CD14-positive monocyte (primary cell): Measurements from ENCODE around the gene KSR2. TPM values are rescaled to one million over a fixed set of nuclear protein-coding genes. Genes with fewer than 3 reads are reported as not detected.

Experiments
- DNase-seq, 3 donors: peaks; one replicate each; pipeline ENCODE4 v3.0.0-alpha.2; 2011 to 2022
- H2AFZ ChIP-seq: 2 replicates; pipeline ENCODE4 v1.6.0; 2012; ENCODE audit warnings: mild to moderate bottlenecking, low read depth, low read length, inconsistent platforms; ENCODE audit not compliant: insufficient read depth, poor library complexity, severe bottlenecking
- H3K27ac ChIP-seq, 2 donors: 1 replicate in 1 of 2; 2 replicates in 1 of 2; pipeline ENCODE4 v1.5.1; 2012 to 2013; ENCODE audit warnings: low read length in 2 of 2, control low read depth in 1 of 2, inconsistent platforms in 1 of 2, low read depth in 1 of 2, mild to moderate bottlenecking in 1 of 2
- H3K27me3 ChIP-seq, 2 donors: one replicate each; pipeline versions ENCODE4 v1.6.0 to v1.6.1; 2011 to 2013; ENCODE audit warnings: low read length in 2 of 2; ENCODE audit not compliant: control insufficient read depth in 2 of 2, insufficient read depth in 2 of 2
- H3K36me3 ChIP-seq, 2 donors: replicated peaks in 1 of 2; 1 replicate in 1 of 2; 2 replicates in 1 of 2; pipeline versions ENCODE4 v1.5.1 to v1.6.1; 2012 to 2013; ENCODE audit warnings: low read length in 2 of 2, control low read depth in 1 of 2, inconsistent platforms in 1 of 2, mild to moderate bottlenecking in 1 of 2; ENCODE audit not compliant: insufficient read depth in 2 of 2, control insufficient read depth in 1 of 2
- H3K4me1 ChIP-seq, 2 donors: 1 replicate in 1 of 2; 2 replicates in 1 of 2; pipeline versions ENCODE4 v1.5.1 to v1.6.1; 2012 to 2013; ENCODE audit warnings: low read length in 2 of 2, control low read depth in 1 of 2, inconsistent platforms in 1 of 2, mild to moderate bottlenecking in 1 of 2, moderate library complexity in 1 of 2; ENCODE audit not compliant: insufficient read depth in 2 of 2, control insufficient read depth in 1 of 2
- H3K4me2 ChIP-seq: replicated peaks from 2 replicates; pipeline ENCODE3; 2012; ENCODE audit warnings: low read length, moderate library complexity, mild to moderate bottlenecking; ENCODE audit not compliant: poor library complexity, severe bottlenecking; ENCODE audit errors: extremely low read depth
- H3K4me3 ChIP-seq, 3 experiments: fragments of 200-600 bp in 1 of 3; sonication (generic) in 1 of 3; replicated peaks in 1 of 3; 1 replicate in 2 of 3; 2 replicates in 1 of 3; pipeline ENCODE4 v1.5.1; 2011 to 2013; ENCODE audit warnings: low read length in 3 of 3, mild to moderate bottlenecking in 3 of 3, control low read depth in 2 of 3, low read depth in 2 of 3, inconsistent platforms in 1 of 3, moderate library complexity in 1 of 3
- H3K79me2 ChIP-seq: 2 replicates; pipeline ENCODE4 v1.6.0; 2012; ENCODE audit warnings: mild to moderate bottlenecking, control low read depth, inconsistent platforms, low read length, moderate library complexity; ENCODE audit not compliant: insufficient read depth
- H3K9ac ChIP-seq: 2 replicates; pipeline ENCODE4 v1.6.0; 2017; ENCODE audit warnings: low read length, mild to moderate bottlenecking; ENCODE audit not compliant: insufficient read depth, poor library complexity, severe bottlenecking
- H3K9me3 ChIP-seq, 2 donors: replicated peaks in 1 of 2; 1 replicate in 1 of 2; 2 replicates in 1 of 2; pipeline versions ENCODE4 v1.5.1 to v1.6.1; 2012 to 2013; ENCODE audit warnings: low read length in 2 of 2, control low read depth in 1 of 2; ENCODE audit not compliant: control insufficient read depth in 1 of 2, insufficient read depth in 1 of 2
- H4K20me1 ChIP-seq: 2 replicates; pipeline ENCODE4 v1.6.0; 2012; ENCODE audit warnings: mild to moderate bottlenecking, low read length, control low read depth, moderate library complexity; ENCODE audit not compliant: insufficient read depth
- H3K27ac Mint-ChIP-seq, 7 donors: one replicate each; pipeline ENCODE4 v1.8.0; 2020; ENCODE audit warnings: mild to moderate bottlenecking in 7 of 7, mixed read lengths in 7 of 7, moderate library complexity in 6 of 7, inconsistent platforms in 2 of 7
- H3K27me3 Mint-ChIP-seq, 3 donors: one replicate each; pipeline ENCODE4 v1.8.0; 2021 to 2022; ENCODE audit warnings: low read depth in 3 of 3, mild to moderate bottlenecking in 3 of 3, mixed read lengths in 3 of 3, moderate library complexity in 3 of 3, inconsistent platforms in 1 of 3
- H3K36me3 Mint-ChIP-seq, 2 donors: one replicate each; pipeline ENCODE4 v1.8.0; 2020; ENCODE audit warnings: mixed read lengths in 2 of 2, inconsistent platforms in 1 of 2, mild to moderate bottlenecking in 1 of 2
- H3K4me1 Mint-ChIP-seq: one replicate; pipeline ENCODE4 v1.8.0; 2020; ENCODE audit warnings: mild to moderate bottlenecking, mixed read lengths
- H3K4me3 Mint-ChIP-seq, 2 donors: one replicate each; pipeline ENCODE4 v1.8.0; 2020; ENCODE audit warnings: mild to moderate bottlenecking in 2 of 2, mixed read lengths in 2 of 2, moderate library complexity in 1 of 2
- H3K9me3 Mint-ChIP-seq, 7 donors: one replicate each; pipeline ENCODE4 v1.8.0; 2020 to 2022; ENCODE audit warnings: mixed read lengths in 7 of 7, mild to moderate bottlenecking in 6 of 7, moderate library complexity in 6 of 7, inconsistent platforms in 2 of 7
- WGBS: methylation state at CpG from one replicate; pipeline ENCODE4 v1.1.5; 2013; ENCODE audit warnings: missing lambda C conversion rate; ENCODE audit not compliant: insufficient coverage; 5-methylcytosine and 5-hydroxymethylcytosine counted together
- intact Hi-C, 2 donors: fragments of 100-400 bp; cut with micrococcal nuclease; formaldehyde crosslinking; loops; one replicate each; pipeline versions ENCODE4 v1.15.0 to v1.15.1; 2023
- polyA plus RNA-seq, 3 donors: library from polyadenylated mRNA; depleted of rRNA in 1 of 3; unstranded in 2 of 3; stranded (reverse) in 1 of 3; fragments of 300-500 nt in 2 of 3; fragments of >200 nt in 1 of 3; fragmentation: Illumina TruSeq in 2 of 3; gene quantifications; 1 replicate in 2 of 3; 2 replicates in 1 of 3; pipeline ENCODE4 v1.2.3, GENCODE V29; 2012 to 2021
- TF ChIP-seq, protein P1 (sequence below): fragments of 200-600 bp; IDR thresholded peaks from one replicate; pipeline ENCODE4 v1.8.0; 2022; ENCODE audit warnings: antibody characterized with exemption, mild to moderate bottlenecking

KSR2 gene
- polyA plus RNA-seq, 3 donors = not detected

DNA sequence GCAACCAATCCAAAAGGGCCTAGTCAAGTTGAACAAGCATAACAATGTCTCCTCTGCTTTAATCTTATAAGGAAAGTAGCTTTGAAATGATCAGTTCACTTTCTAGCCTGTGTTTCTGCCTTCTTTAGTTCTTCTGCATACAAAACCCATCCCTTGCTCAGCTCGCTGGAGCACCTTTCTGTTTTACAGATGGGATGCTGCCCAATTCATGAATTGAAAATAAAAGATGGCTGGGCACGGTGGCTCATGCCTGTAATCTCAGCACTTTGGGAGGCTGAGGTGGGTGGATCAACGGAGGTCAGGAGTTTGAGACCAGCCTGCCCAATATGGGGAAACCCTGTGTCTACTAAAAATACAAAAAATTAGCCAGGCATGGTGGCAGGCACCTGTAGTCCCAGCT, 43.2 kb upstream of the KSR2 start:
- no peak for DNase-seq
- intact Hi-C loops = no loop called here
- no peak overlapping the region for H2AFZ ChIP-seq

DNA sequence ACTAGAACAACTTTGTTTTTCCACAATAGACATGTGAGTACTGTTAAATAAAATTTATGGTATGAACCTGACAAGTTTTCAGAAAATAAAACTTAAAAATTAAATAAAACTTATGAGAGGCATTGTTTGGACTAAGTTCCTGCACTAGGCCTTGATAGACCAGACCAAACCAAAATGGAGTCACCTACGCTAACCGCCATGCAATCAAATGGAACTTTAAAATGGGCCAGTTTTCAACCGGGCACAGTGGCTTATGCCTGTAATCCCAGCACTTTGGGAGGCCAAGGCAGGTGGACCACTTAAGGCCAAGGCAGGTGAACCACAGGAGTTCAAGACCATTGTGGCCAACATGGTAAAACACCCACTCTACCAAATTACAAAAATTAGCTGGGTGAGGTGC, 42.6 kb upstream of the KSR2 start:
- H3K36me3 Mint-ChIP-seq = no peaks in the 10 kb centered on the region
- Histone ChIP-seq H3K4me1 (peaks cover 0 to 4% of the 10 kb centered on the region in 2 donors), H2AFZ (no peak overlapping the region), H3K9ac (no peak overlapping the region), H3K4me2 (no peak overlapping the region), H3K27ac (no peak overlapping the region), H3K4me3 (no peak overlapping the region), H4K20me1 (no peaks in the 10 kb centered on the region), H3K79me2 (no peaks in the 10 kb centered on the region), H3K27me3 (no peaks in the 10 kb centered on the region), H3K9me3 (no peaks in the 10 kb centered on the region), H3K36me3 (no peaks in the 10 kb centered on the region)
- peaks cover 4 to 12% (median 12%) of the 10 kb centered on the region in 3 donors for H3K27me3 Mint-ChIP-seq
- DNase-seq = no peak
- 95% methylated on average over 3 of the region's 3 CpGs for WGBS
- peaks cover 5% of the 10 kb centered on the region for H3K4me1 Mint-ChIP-seq
- TF ChIP-seq, protein P1, sequence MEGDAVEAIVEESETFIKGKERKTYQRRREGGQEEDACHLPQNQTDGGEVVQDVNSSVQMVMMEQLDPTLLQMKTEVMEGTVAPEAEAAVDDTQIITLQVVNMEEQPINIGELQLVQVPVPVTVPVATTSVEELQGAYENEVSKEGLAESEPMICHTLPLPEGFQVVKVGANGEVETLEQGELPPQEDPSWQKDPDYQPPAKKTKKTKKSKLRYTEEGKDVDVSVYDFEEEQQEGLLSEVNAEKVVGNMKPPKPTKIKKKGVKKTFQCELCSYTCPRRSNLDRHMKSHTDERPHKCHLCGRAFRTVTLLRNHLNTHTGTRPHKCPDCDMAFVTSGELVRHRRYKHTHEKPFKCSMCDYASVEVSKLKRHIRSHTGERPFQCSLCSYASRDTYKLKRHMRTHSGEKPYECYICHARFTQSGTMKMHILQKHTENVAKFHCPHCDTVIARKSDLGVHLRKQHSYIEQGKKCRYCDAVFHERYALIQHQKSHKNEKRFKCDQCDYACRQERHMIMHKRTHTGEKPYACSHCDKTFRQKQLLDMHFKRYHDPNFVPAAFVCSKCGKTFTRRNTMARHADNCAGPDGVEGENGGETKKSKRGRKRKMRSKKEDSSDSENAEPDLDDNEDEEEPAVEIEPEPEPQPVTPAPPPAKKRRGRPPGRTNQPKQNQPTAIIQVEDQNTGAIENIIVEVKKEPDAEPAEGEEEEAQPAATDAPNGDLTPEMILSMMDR = no peak
- H3K4me3 Mint-ChIP-seq = no peak overlapping the region
- H3K9me3 Mint-ChIP-seq = peaks cover 0 to 7% (median 2%) of the 10 kb centered on the region in 7 donors
- intact Hi-C loops = no loop called here
- H3K27ac Mint-ChIP-seq = no peak overlapping the region

More for the DNA sequence above, 43.2 kb upstream of the KSR2 start:
- Mint-ChIP-seq H3K4me3 (no peak overlapping the region), H3K4me1 (peaks cover 7% of the 10 kb centered on the region), H3K36me3 (no peaks in the 10 kb centered on the region), H3K27ac (no peak overlapping the region), H3K27me3 (peaks cover 3 to 13% (median 12%) of the 10 kb centered on the region in 3 donors), H3K9me3 (peaks cover 0 to 7% (median 2%) of the 10 kb centered on the region in 7 donors)
- H4K20me1 ChIP-seq = no peaks in the 10 kb centered on the region
- H3K4me1 ChIP-seq = peaks cover 4 to 6% of the 10 kb centered on the region in 2 donors
- H3K4me3 ChIP-seq = no peak overlapping the region
- H3K27ac ChIP-seq = no peak overlapping the region
- no peak overlapping the region for H3K4me2 ChIP-seq
- H3K36me3 ChIP-seq = no peaks in the 10 kb centered on the region
- TF ChIP-seq, protein P1 = no peak
- H3K79me2 ChIP-seq = peaks cover 3% of the 10 kb centered on the region
- H3K9me3 ChIP-seq = no peaks in the 10 kb centered on the region
- WGBS = 93% methylated on average over 3 of the region's 3 CpGs
- H3K27me3 ChIP-seq = no peaks in the 10 kb centered on the region
- H3K9ac ChIP-seq = no peak overlapping the region
